HG03354 (cell line): ENCODE data around the gene RASA4B.
"Not testable (repeated sequence)": the region's sequence is repeated elsewhere in the genome, so short reads cannot be mapped to it uniquely, and the experiment has no call there.

Experiments used
- ATAC-seq: cut with Tn5 transposase; IDR thresholded peaks from one replicate; pipeline ENCODE4 v1.9.1; 2021; ENCODE audit warnings: mild to moderate bottlenecking; ENCODE audit not compliant: unreplicated experiment, poor library complexity, severe bottlenecking

Gene RASA4B

DNA sequence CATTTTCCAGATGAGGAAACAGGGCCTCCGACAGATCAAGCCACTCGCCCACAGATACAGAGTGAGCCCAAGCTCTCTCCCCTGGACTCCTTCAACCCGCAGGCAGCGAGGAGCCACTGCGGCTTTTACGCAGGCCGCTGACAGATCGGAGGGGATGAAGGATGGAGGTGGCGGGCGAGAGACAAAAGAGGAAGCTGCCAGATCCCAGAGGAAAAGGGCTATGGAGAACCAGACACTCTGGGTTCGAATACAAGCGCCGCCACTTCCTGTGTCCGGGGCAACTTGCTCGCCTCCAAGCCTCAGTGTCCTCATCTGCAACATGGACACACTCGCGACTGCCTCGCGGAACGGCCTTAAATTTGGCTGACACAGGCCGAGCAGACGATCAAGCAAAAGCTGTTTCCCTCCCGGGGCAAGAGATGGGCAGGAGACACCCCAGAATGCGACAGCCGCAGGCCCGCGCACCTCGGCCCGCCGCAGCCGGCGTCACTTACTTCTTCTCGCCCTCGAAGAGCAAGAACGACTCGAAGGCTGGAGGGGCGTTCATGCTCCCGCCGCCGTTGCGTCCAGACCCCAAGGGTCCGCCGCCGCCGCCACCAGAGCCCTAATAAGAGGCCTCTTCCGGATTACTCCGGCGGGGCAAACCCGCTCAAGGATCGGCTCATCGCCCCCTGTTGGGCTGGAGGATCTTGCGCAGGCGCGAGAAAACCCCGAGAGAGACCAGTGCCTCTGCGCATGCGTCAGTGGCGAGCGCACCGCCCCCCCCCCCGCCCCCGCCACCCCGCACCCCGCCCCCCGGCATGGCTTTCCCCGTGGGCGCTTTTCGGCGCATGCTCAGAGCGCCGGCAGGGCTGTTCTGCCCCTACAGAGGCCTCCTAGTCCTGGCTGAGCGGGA, 39.0 kb downstream of the RASA4B start, which contains the start of gene POLR2J:
TSS of gene POLR2J (minus strand) at position 609 of the 895 bp plus-strand sequence. CDS start at position 547, 62 bp downstream.
- ATAC-seq: peak; percentile 84

- ATAC-seq: not testable (repeated sequence)
These were observed 42.7 kb downstream of the RASA4B start for GRCh38 chr7:102474736-102475435.

GRCh38 chr7:102474116-102474515, 43.5 kb downstream of the RASA4B start:
- not testable (repeated sequence) for ATAC-seq

DNA sequence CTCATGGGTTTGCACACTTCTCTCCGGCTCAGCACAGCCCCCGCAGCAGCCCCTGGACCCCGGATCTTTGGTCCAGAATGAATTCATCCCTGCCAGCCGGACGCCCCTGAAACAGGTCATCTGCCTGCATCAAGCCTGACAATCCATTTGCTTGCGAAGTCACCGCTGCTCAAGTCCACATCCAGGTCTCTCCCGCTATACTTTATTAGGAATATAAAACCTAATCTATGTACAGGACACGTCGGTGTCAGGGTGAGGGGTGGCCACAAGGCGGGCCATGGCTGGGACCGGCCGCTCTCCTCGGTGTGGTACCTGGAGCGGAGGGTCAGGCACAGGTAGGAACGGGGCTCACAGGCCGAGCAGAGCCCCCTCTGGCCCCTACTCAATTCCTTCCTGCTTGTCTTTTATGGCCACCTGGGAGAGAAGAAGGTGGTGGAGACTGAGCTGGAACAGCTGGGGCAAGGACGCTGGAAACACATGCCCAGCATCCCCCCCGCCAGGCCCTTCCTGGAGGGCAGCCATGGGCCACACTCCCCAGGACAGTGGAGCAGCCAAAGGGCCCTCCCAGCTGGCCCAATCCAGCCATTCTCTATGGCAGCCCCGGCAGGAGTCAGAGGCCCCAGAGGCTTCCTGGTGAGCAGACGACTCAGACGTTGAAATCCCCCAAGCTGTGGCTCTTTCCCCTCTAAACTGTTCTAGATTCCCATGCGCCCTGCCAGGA, 44.1 kb downstream of the RASA4B start:
- ATAC-seq: no peak

DNA sequence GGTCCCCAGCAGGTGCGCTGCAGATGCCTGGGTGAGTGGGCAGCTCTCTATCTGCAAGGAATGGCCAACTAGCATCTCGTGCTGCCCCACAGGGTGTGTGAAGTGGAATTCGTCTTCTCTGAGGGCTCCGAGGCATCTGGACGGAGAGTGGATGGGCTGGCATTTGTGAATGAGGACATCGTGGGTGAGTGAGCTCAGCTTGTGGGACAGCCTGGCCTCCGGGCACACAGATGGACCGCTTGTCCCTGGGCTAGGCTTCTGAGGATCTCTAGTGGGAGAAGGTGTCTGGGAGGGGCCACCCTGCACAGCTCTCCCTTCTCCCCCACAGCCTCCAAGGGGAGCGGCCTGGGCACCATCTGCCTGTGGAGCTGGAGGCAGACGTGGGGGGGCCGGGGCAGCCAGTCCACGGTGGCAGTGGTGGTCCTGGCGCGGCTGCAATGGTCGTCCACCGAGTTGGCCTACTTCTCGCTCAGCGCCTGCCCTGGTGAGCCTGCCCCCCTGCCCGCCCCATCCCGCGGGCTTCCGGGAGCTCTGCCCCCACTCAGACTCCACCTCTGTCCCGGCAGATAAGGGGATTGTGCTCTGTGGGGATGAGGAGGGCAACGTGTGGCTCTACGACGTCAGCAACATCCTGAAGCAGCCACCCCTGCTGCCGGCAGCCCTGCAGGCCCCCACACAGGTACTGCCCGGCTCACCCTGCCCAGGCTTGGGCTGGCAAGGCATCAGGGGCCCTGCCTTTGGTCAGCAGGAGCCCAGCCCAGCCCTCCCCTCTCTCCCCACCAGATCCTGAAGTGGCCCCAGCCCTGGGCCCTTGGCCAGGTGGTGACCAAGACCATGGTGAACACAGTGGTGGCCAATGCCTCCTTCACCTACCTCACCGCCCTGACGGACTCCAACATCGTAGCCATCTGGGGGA, 45.2 kb downstream of the RASA4B start:
- ATAC-seq: no peak

DNA sequence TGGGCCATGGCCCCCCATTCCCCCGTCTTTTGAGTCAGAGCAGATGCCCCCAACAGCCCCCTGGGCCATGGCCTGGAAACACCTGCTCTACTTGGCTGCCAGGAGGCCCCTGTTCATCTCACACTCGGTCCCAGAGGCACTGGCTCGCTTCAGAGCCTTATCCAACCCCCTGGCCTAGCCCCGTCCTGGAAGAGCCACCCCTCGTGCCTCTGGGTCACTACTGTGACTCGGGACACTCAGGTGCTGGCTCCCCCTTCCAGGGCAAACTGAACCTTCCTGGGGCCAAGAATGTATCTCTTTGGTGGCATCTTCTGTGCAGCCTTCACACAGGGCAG, 45.8 kb downstream of the RASA4B start:
- no peak for ATAC-seq

DNA sequence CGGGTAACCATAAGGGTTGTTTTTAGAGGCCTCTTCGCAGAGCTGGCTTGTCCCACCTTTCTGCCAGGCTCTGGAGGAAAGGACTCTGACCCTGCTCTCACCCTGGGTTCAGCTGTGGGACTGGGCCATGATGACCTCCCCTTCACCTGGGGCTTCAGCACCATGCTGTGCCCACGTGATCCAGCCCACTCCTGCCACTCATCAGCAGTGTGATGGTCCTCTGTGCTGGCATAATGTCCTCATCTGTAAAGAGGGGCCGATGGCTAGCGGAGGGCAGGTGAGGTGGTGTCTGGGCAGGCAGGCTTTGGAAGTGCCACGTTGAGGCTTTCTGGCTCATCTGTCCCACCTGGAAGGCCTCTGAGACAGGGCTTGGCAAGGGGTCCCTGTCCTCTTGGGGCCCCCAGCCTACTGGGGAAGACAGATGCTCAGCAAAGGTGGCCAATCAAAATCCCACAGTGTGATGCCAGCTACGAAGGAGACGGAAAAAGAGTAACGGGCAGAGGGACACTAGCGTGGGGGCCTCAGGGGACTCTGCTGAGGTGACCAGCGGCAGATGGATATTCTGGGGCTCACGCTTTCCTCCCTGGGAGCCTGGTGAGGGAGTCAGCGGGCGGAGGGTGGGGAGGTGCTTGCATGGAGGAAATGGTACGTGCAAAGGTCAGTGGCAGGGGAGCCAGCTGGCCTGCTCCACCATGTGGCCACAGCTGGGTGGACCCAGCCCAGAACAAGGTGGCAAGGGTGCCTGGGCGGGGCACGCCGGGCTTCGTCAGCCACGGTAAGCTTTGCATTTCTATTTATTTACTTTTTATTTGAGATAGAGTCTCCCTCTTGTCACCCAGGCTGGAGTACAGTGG, 47.4 kb downstream of the RASA4B start:
- no peak for ATAC-seq

DNA sequence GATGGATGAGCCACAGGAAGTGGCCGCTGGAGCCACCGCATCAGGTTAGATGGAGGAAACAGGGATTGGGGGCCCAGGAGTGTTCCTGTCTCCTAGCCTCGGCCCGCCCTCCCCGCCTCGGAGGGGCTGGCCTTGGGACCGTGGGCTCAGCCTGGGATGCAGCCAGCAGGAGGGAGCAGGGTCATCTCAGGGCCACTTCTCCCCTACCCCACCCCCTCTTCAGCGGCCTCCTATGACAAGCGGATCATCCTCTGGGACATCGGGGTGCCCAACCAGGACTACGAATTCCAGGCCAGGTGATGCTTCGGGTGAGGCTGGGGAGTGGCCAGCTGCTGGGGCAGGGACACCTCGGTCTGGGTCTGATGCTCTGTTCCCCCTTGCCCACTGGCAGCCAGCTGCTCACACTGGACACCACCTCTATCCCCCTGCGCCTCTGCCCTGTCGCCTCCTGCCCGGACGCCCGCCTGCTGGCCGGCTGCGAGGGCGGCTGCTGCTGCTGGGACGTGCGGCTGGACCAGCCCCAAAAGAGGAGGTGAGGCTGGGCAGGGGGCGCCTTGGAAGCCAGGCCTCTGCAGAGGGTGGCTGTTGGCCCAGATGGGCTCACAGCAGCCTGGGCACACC, 48.1 kb downstream of the RASA4B start:
- ATAC-seq: no peak

- ATAC-seq: no peak
These were observed 48.9 kb downstream of the RASA4B start for GRCh38 chr7:102468478-102469350.

GRCh38 chr7:102467581-102468477, 49.7 kb downstream of the RASA4B start:
- ATAC-seq: no peak

DNA sequence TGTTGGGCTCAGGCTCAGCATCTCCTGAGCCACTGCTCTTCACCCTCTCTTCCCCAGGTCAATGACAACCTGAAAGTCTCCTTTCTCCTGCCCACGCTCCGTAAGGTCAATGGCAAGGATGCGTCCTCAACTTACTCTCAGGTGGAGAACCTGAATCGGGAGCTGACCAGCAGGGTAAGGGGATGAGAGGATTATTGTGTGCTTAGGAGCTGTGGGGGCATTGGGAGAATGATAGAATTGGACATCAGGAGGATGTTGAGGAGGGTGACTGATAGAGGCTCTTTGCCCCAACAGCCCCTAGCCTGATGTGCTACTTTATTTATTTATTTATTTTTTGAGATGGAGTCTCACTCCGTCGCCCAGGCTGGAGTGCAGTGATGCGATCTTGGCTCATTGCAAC, 51.5 kb downstream of the RASA4B start:
- ATAC-seq: no peak

GRCh38 chr7:102464577-102465280, 52.8 kb downstream of the RASA4B start, which contains the start of the genes ALKBH4 and LRWD1:
ALKBH4 (minus strand) TSS chr7:102464863; CDS start chr7:102464836, 27 bp downstream.
LRWD1 (plus strand) TSS chr7:102464984; CDS start chr7:102465081, 97 bp downstream.
- peak; percentile 84 for ATAC-seq

GRCh38 chr7:102463841-102464576, 53.6 kb downstream of the RASA4B start:
- ATAC-seq: no peak

DNA sequence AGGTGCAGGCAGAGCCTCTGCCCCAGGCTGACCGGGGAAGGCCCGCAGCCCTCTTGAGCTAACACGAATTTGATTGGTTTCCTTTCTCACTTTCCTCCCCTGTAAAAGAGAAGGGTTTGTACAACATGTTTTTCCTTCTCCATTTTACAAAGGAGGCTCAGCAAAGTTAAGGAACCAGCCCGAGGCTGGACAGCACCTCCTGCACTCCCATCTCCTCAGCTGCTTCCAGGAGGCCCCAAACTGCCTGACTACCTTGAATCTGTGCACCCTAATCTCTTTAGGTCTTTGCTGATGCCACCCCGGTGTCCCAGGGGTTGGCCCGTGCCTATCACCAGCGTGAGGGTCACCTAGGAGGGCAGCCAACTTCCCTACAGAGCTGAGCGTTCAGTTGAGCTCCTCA, 57.1 kb downstream of the RASA4B start:
- ATAC-seq: no peak
